Measurements from ENCODE around the gene SLC25A30. TPM values are rescaled to one million over a fixed set of nuclear protein-coding genes. Genes with fewer than 3 reads are reported as not detected.

The SLC25A30 gene
- total RNA-seq, 1 donor from 2014 or later = 6.8 TPM

GRCh38 chr13:45436953-45437352, 18.8 kb upstream of the SLC25A30 start:
- Mint-ChIP-seq H3K4me1 (peaks cover 8% of the 10 kb centered on the region), H3K9me3 (no peaks in the 10 kb centered on the region), H3K27ac (no peak overlapping the region), H3K4me3 (no peak overlapping the region), H3K36me3 (no peaks in the 10 kb centered on the region), H3K27me3 (ENCODE audit: insufficient read depth, low read depth) (no peaks in the 10 kb centered on the region)
- TF ChIP-seq EZH2 (IDR thresholded peaks at IDR 0.05) = no peak
- TF ChIP-seq CTCF (IDR thresholded peaks at IDR 0.05) = no peak
- no peak for TF ChIP-seq EZH2phosphoT487 (IDR thresholded peaks at IDR 0.05)
- no peaks in the 10 kb centered on the region for H3K4me1 ChIP-seq
- no peaks in the 10 kb centered on the region for H3F3A ChIP-seq (ENCODE audit: low read depth)
- H3K9me3 ChIP-seq (ENCODE audit: low read depth) = no peaks in the 10 kb centered on the region
- H3K27ac ChIP-seq = no peak overlapping the region
- H3K27me3 ChIP-seq = no peaks in the 10 kb centered on the region
- DNase-seq (ENCODE audit: low spot score) = no peak
- no peaks in the 10 kb centered on the region for H3K36me3 ChIP-seq
- H3K79me2 ChIP-seq (ENCODE audit: low read depth) = no peaks in the 10 kb centered on the region
- no peak overlapping the region for H3K9ac ChIP-seq
- H3K4me3 ChIP-seq = no peak overlapping the region
- H4K20me1 ChIP-seq (ENCODE audit: low read depth) = no peaks in the 10 kb centered on the region
- no peak overlapping the region for H2AFZ ChIP-seq (replicated peaks)
- no peak overlapping the region for H3K4me2 ChIP-seq

GRCh38 chr13:45436332-45436731, 18.2 kb upstream of the SLC25A30 start:
- Histone ChIP-seq H3K27me3 (no peaks in the 10 kb centered on the region), H3F3A (ENCODE audit: low read depth) (no peaks in the 10 kb centered on the region), H3K9me3 (ENCODE audit: low read depth) (no peaks in the 10 kb centered on the region), H3K27ac (no peak overlapping the region), H3K4me1 (no peaks in the 10 kb centered on the region), H2AFZ (replicated peaks) (no peak overlapping the region), H4K20me1 (ENCODE audit: low read depth) (no peaks in the 10 kb centered on the region), H3K36me3 (no peaks in the 10 kb centered on the region), H3K79me2 (ENCODE audit: low read depth) (no peaks in the 10 kb centered on the region), H3K4me2 (no peak overlapping the region), H3K4me3 (no peak overlapping the region), H3K9ac (no peak overlapping the region)
- no peak for TF ChIP-seq EZH2 (IDR thresholded peaks at IDR 0.05)
- TF ChIP-seq CTCF (IDR thresholded peaks at IDR 0.05) = no peak
- no peak for TF ChIP-seq EZH2phosphoT487 (IDR thresholded peaks at IDR 0.05)
- DNase-seq (ENCODE audit: low spot score) = no peak
- Mint-ChIP-seq H3K4me1 (peaks cover 6% of the 10 kb centered on the region), H3K27me3 (ENCODE audit: insufficient read depth, low read depth) (no peaks in the 10 kb centered on the region), H3K9me3 (no peaks in the 10 kb centered on the region), H3K36me3 (no peaks in the 10 kb centered on the region), H3K4me3 (no peak overlapping the region), H3K27ac (no peak overlapping the region)

- H3K4me1 Mint-ChIP-seq = peaks cover 6% of the 10 kb centered on the region
Observed at GRCh38 chr13:45434556-45435371, 16.6 kb upstream of the SLC25A30 start.

More at GRCh38 chr13:45434556-45435371, 16.6 kb upstream of the SLC25A30 start:
- Histone ChIP-seq H3K36me3 (no peaks in the 10 kb centered on the region), H3K4me2 (no peak overlapping the region), H4K20me1 (ENCODE audit: low read depth) (no peaks in the 10 kb centered on the region), H2AFZ (replicated peaks) (no peak overlapping the region), H3K9ac (no peak overlapping the region), H3F3A (ENCODE audit: low read depth) (no peaks in the 10 kb centered on the region), H3K27ac (no peak overlapping the region), H3K9me3 (ENCODE audit: low read depth) (no peaks in the 10 kb centered on the region), H3K4me3 (no peak overlapping the region), H3K79me2 (ENCODE audit: low read depth) (no peaks in the 10 kb centered on the region), H3K4me1 (no peaks in the 10 kb centered on the region), H3K27me3 (no peaks in the 10 kb centered on the region)
- TF ChIP-seq CTCF (IDR thresholded peaks at IDR 0.05) = no peak
- no peak for TF ChIP-seq EZH2phosphoT487 (IDR thresholded peaks at IDR 0.05)
- TF ChIP-seq EZH2 (IDR thresholded peaks at IDR 0.05) = no peak
- no peak for DNase-seq (ENCODE audit: low spot score)
- Mint-ChIP-seq H3K27me3 (ENCODE audit: insufficient read depth, low read depth) (no peaks in the 10 kb centered on the region), H3K9me3 (no peaks in the 10 kb centered on the region), H3K27ac (no peak overlapping the region), H3K36me3 (no peaks in the 10 kb centered on the region), H3K4me3 (no peak overlapping the region)
